Measurements from ENCODE around the gene MYEOV.
A peak's percentile ranks its signal among the peaks of the same experiment; 100 is the strongest.

MYEOV gene

DNA sequence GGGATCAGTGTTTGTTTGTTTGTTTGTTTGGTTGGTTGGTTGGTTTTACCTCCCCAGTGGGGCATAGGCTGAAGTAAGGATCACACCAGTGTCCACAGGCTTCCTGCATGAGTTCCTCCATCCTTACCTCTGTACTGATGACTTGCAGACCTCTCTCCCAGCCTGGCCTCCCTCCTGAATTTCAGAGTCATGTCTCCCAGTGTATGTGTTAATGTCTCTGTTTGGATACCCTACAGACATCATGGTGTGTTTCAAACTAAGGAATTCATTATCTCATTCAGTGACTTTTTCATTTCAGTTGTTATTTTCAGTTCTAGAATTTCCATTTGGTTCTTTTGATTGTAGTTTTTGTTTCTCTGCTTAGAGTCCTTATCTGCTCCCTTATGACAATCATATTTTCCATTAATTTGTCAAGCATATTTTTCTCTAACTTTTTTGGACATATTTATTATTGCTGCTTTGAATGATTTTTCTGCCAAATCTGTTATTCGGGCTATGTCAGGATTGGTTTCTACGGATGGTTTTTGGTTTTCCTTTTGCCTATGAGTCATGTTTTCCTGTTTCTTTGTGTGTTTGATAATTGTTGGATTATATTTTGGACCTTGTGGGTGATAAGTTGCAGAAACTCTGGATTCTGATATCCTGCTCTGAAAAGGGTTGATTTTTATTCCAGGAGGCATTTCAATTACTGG is 23.6 kb downstream of the MYEOV start:
- no peak for DNase-seq (ENCODE audit: low read depth in 2 of 2)

GRCh38 chr11:69318093-69318420 is 24.1 kb downstream of the MYEOV start:
- no peak for DNase-seq (ENCODE audit: low read depth in 2 of 2)

- DNase-seq (ENCODE audit: low read depth in 2 of 2): no peak
Observed at GRCh38 chr11:69319255-69320106, 25.5 kb downstream of the MYEOV start.

DNA sequence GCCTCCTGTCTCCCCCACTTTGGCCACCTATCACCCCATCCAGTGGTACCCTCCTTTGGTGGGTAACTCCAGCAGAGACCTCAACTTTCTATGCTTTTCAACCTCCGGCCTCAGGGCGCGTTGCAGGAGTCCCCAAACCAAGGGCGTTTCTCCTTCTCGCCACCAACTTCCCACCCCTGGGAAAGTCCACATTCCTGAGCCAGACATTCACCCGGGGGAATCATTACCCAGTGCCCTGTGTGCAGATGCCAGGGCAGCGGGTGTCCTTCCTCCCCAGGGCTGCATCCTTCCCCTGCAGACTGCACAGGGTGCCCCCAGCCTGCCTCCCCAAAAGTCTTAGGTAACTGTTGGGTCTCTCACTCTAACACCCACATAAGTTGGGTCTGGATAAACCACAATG is 26.4 kb downstream of the MYEOV start:
- DNase-seq (ENCODE audit: low read depth in 2 of 2): no peak

GRCh38 chr11:69320756-69321741 is 27.1 kb downstream of the MYEOV start:
- DNase-seq (ENCODE audit: low read depth in 2 of 2): no peak

DNA sequence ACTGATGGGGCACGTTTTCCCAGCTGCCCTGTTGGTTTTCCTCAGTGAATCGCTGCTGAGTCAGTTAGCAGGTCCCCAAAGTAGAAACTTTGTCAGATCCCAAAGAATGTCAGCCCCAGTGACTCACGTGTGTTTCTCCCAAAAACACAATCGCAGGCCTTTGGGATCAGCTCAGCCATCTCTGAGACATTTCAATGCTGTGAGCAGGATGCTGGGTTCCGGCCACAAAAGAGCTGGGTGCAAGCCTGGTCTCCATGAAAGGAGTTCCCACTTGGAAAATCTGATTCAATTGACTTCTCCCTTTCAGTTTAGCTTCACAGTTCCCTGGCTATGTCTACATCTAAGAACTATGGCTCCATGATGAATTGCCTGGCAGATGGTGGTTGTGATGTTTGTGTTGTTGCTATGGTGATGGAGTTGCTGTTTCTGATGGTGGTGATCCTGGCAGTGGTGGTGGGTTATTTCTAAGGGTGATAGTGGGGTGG is 28.0 kb downstream of the MYEOV start:
- no peak for DNase-seq (ENCODE audit: low read depth in 2 of 2)

DNA sequence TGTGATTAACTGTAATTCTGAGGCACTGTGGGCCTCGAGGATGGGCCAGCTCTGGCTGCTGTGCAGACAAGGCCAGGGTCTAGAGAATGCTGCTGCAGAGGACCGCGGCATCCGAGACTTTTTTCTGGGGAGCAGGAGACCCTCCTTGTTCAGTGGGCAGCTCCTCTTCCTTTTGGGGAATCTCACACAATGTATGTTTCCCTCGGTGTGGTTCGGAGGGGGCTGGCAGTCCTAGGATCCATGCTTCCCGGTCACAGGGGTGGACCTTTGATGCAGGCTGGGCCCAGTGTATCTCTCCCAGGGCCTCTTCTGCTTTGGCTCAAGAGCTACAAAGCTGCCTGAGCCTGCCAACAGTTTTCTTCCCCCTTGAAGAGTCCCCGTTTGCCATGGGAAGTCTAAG is 31.5 kb downstream of the MYEOV start:
- no peak for DNase-seq (ENCODE audit: low read depth in 2 of 2)

DNA sequence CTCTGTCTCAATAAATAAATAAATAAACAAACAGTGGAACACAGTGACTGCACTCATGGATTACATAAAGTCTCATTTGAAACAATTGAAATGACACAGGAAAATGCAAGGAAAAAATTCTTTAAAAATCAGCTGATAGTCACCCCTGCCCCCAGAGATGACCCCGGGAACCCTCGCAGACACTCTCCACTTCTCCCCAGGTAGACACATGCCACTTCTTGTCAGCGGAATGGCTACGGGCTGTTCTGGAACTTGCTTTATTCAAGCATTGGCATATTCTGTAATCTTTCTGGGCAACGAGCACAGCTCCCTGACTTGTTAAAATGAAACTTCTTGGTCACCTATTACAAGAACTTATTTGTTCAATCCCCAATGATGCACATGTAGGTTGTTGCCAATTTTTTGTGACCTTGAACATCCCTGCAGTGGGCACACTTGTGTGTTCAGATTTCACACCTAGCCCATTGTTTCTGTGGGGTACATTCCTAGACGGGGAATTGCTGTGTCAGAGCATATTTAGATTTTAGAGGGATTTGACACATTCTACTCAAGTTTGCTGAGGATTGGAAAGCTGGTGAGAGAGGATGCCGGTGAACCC is 32.8 kb downstream of the MYEOV start:
- DNase-seq (ENCODE audit: low read depth in 2 of 2): no peak

GRCh38 chr11:69327741-69328191 is 33.8 kb downstream of the MYEOV start:
- no peak for DNase-seq (ENCODE audit: low read depth in 2 of 2)

GRCh38 chr11:69328231-69328630 is 34.3 kb downstream of the MYEOV start:
- DNase-seq (ENCODE audit: low read depth in 2 of 2): no peak

- DNase-seq (ENCODE audit: low read depth in 2 of 2): no peak
Observed at GRCh38 chr11:69329581-69329980, 35.6 kb downstream of the MYEOV start.

DNA sequence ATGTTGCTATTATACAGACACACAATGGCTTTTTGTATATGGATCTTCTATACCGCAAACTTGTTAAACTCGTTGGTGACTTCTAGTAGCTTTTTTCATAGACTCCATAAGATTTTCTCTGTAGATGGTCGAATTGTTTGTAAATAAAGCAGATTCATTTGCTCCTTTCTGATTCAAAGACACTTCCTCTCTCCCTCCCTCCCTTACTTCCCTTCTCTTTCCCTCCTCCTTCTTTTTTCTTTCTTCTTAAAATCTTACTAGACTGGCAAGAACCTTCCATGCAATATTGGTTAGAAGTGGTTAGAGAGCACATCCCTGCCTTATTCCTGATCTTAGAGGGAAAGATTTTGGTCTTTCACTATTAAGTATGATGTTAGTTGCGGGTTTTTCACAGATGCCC is 36.4 kb downstream of the MYEOV start:
- no peak for DNase-seq (ENCODE audit: low read depth in 2 of 2)

- no peak for DNase-seq (ENCODE audit: low read depth in 2 of 2)
Observed at GRCh38 chr11:69333149-69333710, 39.3 kb downstream of the MYEOV start.

- no peak for DNase-seq (ENCODE audit: low read depth in 2 of 2)
Observed at GRCh38 chr11:69333879-69334278, 39.9 kb downstream of the MYEOV start.

DNA sequence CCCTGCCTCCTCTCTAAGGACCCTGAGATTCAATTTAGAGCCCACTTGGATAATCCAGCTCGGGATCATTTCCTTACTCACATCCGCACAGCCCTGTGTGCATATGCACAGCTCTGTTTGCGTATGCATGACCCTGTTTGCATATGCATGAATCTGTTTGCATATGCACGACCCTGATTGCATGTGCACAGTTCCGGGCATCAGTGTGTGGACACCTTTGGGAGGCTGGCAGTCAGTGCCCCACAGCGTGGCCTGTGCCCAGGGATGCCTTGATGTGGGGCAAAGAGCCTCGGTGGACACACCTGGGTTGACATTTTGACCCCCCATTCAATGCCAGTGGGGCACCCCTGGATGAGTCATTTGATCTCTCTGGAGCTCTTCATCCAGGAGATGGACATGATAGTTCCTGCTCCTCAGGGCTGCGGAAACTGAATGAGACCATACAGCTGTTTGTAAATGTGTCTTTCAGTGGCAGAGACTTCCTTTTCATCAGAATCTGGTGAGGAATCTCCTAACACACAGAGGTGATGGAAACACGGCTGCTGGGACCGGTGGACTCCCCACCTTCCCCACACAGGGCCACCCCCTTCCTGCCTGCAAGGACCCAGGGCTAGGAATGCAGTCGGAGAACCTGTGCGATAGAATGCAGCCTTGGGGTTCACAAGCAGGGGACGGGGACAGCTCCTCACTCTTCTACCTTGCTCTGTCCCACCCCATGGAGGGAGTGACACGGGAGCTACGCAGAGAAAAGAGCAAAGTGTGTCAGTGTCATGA is 41.2 kb downstream of the MYEOV start:
- no peak for DNase-seq (ENCODE audit: low read depth in 2 of 2)

DNA sequence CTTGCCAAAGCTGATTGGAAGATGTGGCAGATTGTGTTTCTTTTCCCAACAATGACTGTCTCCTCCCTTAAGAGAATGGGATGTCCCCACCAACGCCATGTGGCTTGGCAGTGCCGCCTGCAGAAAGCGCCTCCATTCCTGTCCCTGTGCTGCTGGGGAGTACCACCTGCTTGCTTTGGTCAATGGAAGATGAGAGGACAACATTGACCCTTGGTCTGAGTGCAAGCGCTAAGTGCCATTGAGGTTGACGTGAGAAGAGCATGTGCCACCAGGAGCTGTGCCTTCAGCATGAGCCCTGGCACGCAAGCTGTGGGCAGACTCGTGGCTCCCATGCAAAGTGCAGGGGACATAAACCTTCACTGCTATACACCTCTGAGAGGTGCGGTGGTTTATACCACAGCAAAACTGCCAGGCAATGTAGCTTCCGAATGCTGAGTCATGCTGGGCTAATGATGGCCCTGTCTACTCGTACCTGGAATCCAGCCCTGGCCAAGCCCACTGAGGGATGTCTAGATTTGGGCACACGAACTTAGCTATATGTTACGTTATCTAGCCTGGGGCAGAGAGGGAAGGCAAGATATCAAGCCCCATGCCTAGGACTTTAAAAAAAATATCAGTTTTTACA is 41.9 kb downstream of the MYEOV start:
- no peak for DNase-seq (ENCODE audit: low read depth in 2 of 2)

DNA sequence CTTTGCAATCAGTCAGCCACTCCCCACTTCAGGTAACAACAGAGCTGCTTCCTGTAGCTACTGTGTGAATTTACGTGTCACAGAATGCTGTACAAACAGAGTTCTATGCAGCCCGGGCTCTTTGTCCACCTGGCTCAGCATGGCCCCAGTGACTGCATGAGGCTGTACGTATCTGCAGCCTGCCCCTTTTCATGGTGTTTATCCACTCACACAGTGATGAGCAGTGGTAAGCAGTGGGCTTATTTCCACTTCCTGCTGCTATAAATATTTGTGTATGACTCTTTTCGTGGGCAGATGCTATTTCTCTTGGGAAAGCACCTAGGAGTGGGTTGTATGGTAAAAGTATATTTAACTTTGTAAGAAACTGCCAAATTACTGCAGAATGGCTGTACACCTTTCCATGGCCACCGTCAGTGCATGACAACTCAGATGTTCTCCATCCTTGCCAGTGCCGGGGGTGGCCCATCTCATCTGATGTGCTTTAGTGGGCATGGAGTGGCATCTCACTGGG is 43.3 kb downstream of the MYEOV start:
- peak; percentile 19 to 28 for DNase-seq (ENCODE audit: low read depth in 2 of 2)

GRCh38 chr11:69339041-69339733 is 45.2 kb downstream of the MYEOV start:
- DNase-seq (ENCODE audit: low read depth in 2 of 2): no peak

- DNase-seq (ENCODE audit: low read depth in 2 of 2): peak in 1 of 2 donors; percentile 3
Observed at GRCh38 chr11:69339983-69340565, 46.1 kb downstream of the MYEOV start.

All from activated CD4-positive, alpha-beta T cell treated with anti-CD3 and anti-CD28 coated beads for 24 hours (primary cell).